Measurements from ENCODE around the gene RAD51B. TPM values are rescaled to one million over a fixed set of nuclear protein-coding genes. Genes with fewer than 3 reads are reported as not detected.

RAD51B gene
- total RNA-seq, 1 experiment from 2014 or later: 16.7 TPM

DNA sequence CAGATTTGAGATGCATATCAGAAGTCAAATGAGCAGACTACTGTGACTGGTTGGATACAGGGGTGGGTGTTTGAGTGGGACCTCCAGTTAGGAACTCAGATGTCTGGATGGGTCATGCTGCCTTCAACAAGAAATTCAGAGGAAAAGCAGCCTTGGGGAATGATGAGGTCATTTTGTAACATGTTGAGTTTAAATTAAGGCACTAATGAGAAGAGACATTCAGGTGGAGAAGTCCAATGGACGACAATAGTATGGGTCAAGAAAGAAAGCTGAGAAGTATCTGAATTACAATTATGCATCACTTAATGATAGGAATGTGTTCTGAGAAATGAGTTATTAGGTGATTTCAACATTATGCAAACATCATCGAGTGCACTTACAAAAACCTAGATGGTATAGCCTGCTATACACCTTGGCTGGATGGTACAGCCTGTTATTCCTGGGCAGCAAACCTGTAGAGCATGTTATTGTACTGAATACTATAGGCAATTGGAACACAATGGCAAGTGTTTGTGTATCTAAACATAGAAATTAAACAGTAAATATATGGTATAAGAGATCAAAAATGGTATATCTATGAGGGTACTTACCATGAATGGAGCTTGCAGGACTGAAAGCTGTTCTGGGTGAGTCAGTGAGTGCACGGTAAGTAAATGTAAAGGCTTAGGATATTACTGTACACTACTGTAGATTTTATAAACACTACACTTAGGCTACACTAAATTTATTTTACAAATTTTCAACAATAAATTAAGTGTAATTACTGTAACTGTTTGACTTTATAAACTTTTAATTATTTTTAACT is 414.7 kb downstream of the RAD51B start:
- Histone ChIP-seq H3K14ac (ENCODE audit: insufficient read depth, low read length) (no peak overlapping the region), H2BK120ac (ENCODE audit: low read depth, low read length, poor library complexity, severe bottlenecking) (no peak overlapping the region), H3K27ac (ENCODE audit: insufficient read length, low read depth, low read length) (no peak overlapping the region), H2BK12ac (ENCODE audit: insufficient read length, low read depth, low read length) (no peak overlapping the region), H3K9ac (ENCODE audit: extremely low read depth, insufficient read length, low read length) (no peak overlapping the region), H3K4ac (ENCODE audit: low read depth, low read length) (no peak overlapping the region), H3K9me3 (ENCODE audit: control insufficient read depth, low read depth, low read length) (no peaks in the 10 kb centered on the region), H3K27me3 (ENCODE audit: insufficient read depth, low read length) (no peaks in the 10 kb centered on the region), H4K20me1 (ENCODE audit: control insufficient read depth, insufficient read depth, insufficient read length) (no peaks in the 10 kb centered on the region), H2BK5ac (ENCODE audit: insufficient read length, low read length) (no peak overlapping the region), H3T11ph (ENCODE audit: low read length) (no peak overlapping the region), H4K91ac (ENCODE audit: insufficient read length, low read depth, low read length) (no peak overlapping the region), H3K18ac (ENCODE audit: insufficient read length, low read depth, low read length) (no peak overlapping the region), H3K4me2 (ENCODE audit: insufficient read depth, insufficient read length, low read length) (no peak overlapping the region), H3K23ac (ENCODE audit: insufficient read length, low read depth, low read length) (no peak overlapping the region), H2BK15ac (ENCODE audit: low read depth, low read length) (no peak overlapping the region), H3K79me1 (ENCODE audit: insufficient read depth, low read depth, low read length, poor library complexity, severe bottlenecking) (no peaks in the 10 kb centered on the region), H2AK5ac (ENCODE audit: insufficient read length, low read length) (no peak overlapping the region), H3K4me1 (ENCODE audit: insufficient read depth, low read length) (peaks cover 9% of the 10 kb centered on the region), H4K5ac (ENCODE audit: insufficient read length, low read depth, low read length) (no peak overlapping the region), H2AFZ (ENCODE audit: low read length) (no peak overlapping the region), H2BK20ac (ENCODE audit: low read depth, low read length, poor library complexity, severe bottlenecking) (no peak overlapping the region), H3K23me2 (ENCODE audit: insufficient read length, low read depth, low read length, poor library complexity, severe bottlenecking) (no peaks in the 10 kb centered on the region), H4K8ac (replicated peaks; ENCODE audit: insufficient read length, low read depth, low read length) (no peak overlapping the region), H3K56ac (ENCODE audit: insufficient read length, low read depth, low read length) (no peak overlapping the region), H3K79me2 (ENCODE audit: insufficient read depth, low read length) (no peaks in the 10 kb centered on the region)
- Mint-ChIP-seq H3K4me3 (no peak overlapping the region), H3K9me3 (no peaks in the 10 kb centered on the region), H3K27me3 (ENCODE audit: low read depth) (no peaks in the 10 kb centered on the region), H3K4me1 (peaks cover 0 to 3% of the 10 kb centered on the region in 2 experiments; a peak in 1 of 4 replicates), H3K36me3 (ENCODE audit: insufficient read depth in 1 of 3, low read depth in 3 of 3) (peaks cover 0 to 1% (median 0%) of the 10 kb centered on the region in 3 experiments; a peak in 2 of 7 replicates), H3K27ac (no peak overlapping the region)
- DNase-seq: no peak
- no CpG with 5 or more reads among the region's 3 CpGs for whole genome bisulfite sequencing (ENCODE audit: extremely low coverage, insufficient read length, low lambda C conversion rate)
- TF ChIP-seq, protein P1, sequence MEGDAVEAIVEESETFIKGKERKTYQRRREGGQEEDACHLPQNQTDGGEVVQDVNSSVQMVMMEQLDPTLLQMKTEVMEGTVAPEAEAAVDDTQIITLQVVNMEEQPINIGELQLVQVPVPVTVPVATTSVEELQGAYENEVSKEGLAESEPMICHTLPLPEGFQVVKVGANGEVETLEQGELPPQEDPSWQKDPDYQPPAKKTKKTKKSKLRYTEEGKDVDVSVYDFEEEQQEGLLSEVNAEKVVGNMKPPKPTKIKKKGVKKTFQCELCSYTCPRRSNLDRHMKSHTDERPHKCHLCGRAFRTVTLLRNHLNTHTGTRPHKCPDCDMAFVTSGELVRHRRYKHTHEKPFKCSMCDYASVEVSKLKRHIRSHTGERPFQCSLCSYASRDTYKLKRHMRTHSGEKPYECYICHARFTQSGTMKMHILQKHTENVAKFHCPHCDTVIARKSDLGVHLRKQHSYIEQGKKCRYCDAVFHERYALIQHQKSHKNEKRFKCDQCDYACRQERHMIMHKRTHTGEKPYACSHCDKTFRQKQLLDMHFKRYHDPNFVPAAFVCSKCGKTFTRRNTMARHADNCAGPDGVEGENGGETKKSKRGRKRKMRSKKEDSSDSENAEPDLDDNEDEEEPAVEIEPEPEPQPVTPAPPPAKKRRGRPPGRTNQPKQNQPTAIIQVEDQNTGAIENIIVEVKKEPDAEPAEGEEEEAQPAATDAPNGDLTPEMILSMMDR (conservative IDR thresholded peaks at IDR 0.05): no peak
